Thyroid gland (tissue), 4 donors: ENCODE data around the gene KCNIP1. TPM values are rescaled to one million over a fixed set of nuclear protein-coding genes. Genes with fewer than 3 reads are reported as not detected.

Source experiments
- DNase-seq, 2 donors: peaks; one replicate each; pipeline ENCODE4 v3.0.0-alpha.2; 2019
- H3K27ac ChIP-seq, 3 donors: fragments of 200-600 bp; sonication (generic); 1 replicate in 2 of 3; 2 replicates in 1 of 3; pipeline ENCODE4 v1.5.1; 2016 to 2019; ENCODE audit warnings: mild to moderate bottlenecking in 1 of 3, moderate library complexity in 1 of 3
- H3K27me3 ChIP-seq: fragments of 200-600 bp; sonication (generic); one replicate; pipeline ENCODE4 v1.5.1; 2019
- H3K36me3 ChIP-seq, 2 donors: fragments of 200-600 bp; sonication (generic); one replicate each; pipeline ENCODE4 v1.5.1; 2016 to 2019
- H3K4me1 ChIP-seq, 2 donors: fragments of 200-600 bp; sonication (generic); one replicate each; pipeline ENCODE4 v1.5.1; 2017 to 2019
- H3K4me3 ChIP-seq, 3 donors: fragments of 200-600 bp; sonication (generic); replicated peaks in 1 of 3; 1 replicate in 2 of 3; 2 replicates in 1 of 3; pipeline ENCODE4 v1.5.1; 2016; ENCODE audit warnings: mild to moderate bottlenecking in 1 of 3
- H3K9me3 ChIP-seq: fragments of 200-600 bp; sonication (generic); one replicate; pipeline ENCODE4 v1.5.1; 2017
- POLR2A ChIP-seq, 2 donors: fragments of 450-650 bp; IDR thresholded peaks; one replicate each; pipeline ENCODE4 v1.6.1; 2017; ENCODE audit warnings: antibody characterized with exemption in 2 of 2, mild to moderate bottlenecking in 2 of 2, moderate library complexity in 1 of 2
- WGBS, 2 donors: methylation state at CpG; one replicate each; pipeline ENCODE4 v1.1.5; 2017; 5-methylcytosine and 5-hydroxymethylcytosine counted together
- intact Hi-C: fragments of 100-400 bp; cut with DNase I; formaldehyde crosslinking; loops from one replicate; pipeline ENCODE4 v1.15.1; 2023
- total RNA-seq, 4 donors: library from RNA; depleted of rRNA; stranded (reverse); fragments of >200 nt; gene quantifications; one replicate each; pipeline ENCODE4 v1.2.3, GENCODE V29; 2016
- TF ChIP-seq, protein P1 (sequence below), 6 experiments: fragments of 200-600 bp in 3 of 6; fragments of 450-650 bp in 3 of 6; sonication (generic) in 3 of 6; IDR thresholded peaks; one replicate each; pipeline ENCODE4 v1.5.1; 2016 to 2019; ENCODE audit warnings: antibody characterized with exemption in 6 of 6, mild to moderate bottlenecking in 2 of 6, inconsistent platforms in 1 of 6, moderate library complexity in 1 of 6

Gene KCNIP1
- total RNA-seq, 4 donors from 2014 or later, result 0.54 to 1.7 TPM; not detected in 2

DNA sequence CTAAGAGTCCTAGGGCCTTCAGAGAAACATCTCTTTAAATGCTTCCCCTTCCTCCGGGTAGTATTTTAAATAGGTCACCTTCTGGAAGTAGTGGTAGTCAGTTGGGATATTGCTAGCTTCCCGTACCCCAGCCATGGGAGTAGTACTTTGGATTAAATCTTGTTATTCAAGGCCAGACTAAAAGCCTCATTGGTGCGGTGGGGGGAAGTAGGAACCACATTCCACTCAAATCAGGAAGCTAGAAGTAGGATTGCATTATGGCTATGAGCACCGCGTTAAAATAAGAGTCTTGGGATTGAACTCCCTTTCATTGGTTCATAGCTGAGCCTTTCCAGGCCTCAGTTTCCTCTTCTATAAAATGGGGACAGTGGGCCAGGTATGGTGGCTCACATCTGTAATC, 6.7 kb downstream of the KCNIP1 start:
- intact Hi-C loops, result no loop called here
- Histone ChIP-seq H3K4me1 (no peaks in the 10 kb centered on the region), H3K27ac (no peak overlapping the region), H3K27me3 (no peaks in the 10 kb centered on the region), H3K4me3 (no peak overlapping the region), H3K9me3 (no peaks in the 10 kb centered on the region), H3K36me3 (no peaks in the 10 kb centered on the region)
- no peak for DNase-seq
- TF ChIP-seq POLR2A (IDR thresholded peaks at IDR 0.05), result no peak
- TF ChIP-seq, protein P1, sequence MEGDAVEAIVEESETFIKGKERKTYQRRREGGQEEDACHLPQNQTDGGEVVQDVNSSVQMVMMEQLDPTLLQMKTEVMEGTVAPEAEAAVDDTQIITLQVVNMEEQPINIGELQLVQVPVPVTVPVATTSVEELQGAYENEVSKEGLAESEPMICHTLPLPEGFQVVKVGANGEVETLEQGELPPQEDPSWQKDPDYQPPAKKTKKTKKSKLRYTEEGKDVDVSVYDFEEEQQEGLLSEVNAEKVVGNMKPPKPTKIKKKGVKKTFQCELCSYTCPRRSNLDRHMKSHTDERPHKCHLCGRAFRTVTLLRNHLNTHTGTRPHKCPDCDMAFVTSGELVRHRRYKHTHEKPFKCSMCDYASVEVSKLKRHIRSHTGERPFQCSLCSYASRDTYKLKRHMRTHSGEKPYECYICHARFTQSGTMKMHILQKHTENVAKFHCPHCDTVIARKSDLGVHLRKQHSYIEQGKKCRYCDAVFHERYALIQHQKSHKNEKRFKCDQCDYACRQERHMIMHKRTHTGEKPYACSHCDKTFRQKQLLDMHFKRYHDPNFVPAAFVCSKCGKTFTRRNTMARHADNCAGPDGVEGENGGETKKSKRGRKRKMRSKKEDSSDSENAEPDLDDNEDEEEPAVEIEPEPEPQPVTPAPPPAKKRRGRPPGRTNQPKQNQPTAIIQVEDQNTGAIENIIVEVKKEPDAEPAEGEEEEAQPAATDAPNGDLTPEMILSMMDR (IDR thresholded peaks at IDR 0.05), result no peak
- 83 to 95% methylated on average over 5 of the region's 5 CpGs for WGBS, 2 donors

DNA sequence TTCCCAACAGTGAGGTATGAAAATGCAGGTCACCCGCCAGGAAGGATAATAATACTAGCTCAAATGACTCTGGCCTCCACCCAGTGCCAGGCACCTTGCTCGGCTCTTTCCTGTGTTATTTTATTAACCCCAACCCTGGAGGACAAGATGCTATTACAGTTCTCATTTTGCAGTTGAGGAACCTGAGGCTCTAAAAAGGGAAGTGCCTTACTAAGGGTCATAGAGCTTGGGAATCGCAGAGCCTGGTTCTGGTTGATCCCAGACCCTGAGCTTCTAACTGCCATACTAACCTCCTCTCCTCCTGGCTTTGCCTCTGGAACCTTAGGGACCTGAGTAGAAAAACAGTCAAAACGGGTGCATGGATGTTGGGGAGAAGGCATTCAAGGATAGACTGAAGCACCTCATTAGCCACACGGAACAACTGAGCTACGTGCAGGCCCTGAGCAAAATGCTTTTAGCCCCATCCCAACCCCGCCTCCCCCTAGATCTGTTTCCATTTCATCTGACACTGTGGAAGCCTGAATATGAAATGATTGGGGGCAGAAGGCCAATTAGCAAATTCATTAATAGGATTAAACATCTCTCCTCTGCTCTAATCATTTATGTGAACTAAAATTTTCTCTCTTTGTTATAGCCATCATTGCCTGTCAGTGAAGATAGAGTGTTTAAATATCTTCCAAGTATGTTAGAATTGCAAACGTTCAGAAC, 7.9 kb downstream of the KCNIP1 start:
- H3K4me3 ChIP-seq, result no peak overlapping the region
- 84 to 85% methylated on average over 8 of the region's 8 CpGs for WGBS, 2 donors
- no peaks in the 10 kb centered on the region for H3K27me3 ChIP-seq
- no peaks in the 10 kb centered on the region for H3K4me1 ChIP-seq
- H3K27ac ChIP-seq, result no peak overlapping the region
- TF ChIP-seq, protein P1 (IDR thresholded peaks at IDR 0.05), result no peak
- TF ChIP-seq POLR2A (IDR thresholded peaks at IDR 0.05), result no peak
- DNase-seq, result no peak
- H3K36me3 ChIP-seq, result no peaks in the 10 kb centered on the region
- intact Hi-C loops, result no loop called here
- no peaks in the 10 kb centered on the region for H3K9me3 ChIP-seq

DNA sequence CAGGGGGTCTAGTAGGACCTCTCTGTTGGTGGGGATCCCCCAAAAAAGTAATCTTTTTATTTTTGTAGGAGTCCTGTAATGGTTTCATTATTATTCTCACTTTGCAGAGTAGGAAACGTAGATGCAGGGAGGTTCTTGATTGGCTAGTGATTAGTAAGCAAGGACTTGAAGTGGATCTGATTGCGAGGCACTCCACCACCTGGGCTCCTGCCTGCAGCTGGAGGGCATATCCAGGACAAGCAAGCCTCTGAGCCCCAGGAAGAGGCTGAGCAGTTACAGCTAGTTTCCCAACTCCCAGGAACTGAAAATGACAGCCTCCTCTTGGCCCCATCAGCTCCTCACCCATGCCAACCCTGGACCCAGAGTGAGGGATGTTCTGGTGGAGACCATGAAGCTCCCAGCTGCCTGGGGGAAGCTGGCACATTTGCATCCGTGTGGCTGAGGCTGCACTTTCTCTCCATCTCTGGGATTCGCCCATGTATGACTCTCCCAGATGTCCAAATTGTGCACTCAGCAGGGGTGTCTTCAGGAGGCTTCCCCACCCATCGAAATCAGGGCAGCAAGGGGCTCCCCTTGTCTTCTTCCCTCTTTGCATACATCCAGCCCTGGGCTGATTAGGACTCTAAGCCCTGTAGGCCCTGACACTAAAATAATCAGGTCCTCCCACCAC, 10.2 kb downstream of the KCNIP1 start:
- Histone ChIP-seq H3K4me1 (no peaks in the 10 kb centered on the region), H3K27me3 (no peaks in the 10 kb centered on the region), H3K27ac (no peak overlapping the region), H3K9me3 (no peaks in the 10 kb centered on the region), H3K4me3 (no peak overlapping the region), H3K36me3 (no peaks in the 10 kb centered on the region)
- intact Hi-C loops, result no loop called here
- DNase-seq, result no peak
- 76 to 84% methylated on average over 4 to 5 of the region's 5 CpGs for WGBS, 2 donors
- TF ChIP-seq POLR2A (IDR thresholded peaks at IDR 0.05), result no peak
- TF ChIP-seq, protein P1 (IDR thresholded peaks at IDR 0.05), result no peak

DNA sequence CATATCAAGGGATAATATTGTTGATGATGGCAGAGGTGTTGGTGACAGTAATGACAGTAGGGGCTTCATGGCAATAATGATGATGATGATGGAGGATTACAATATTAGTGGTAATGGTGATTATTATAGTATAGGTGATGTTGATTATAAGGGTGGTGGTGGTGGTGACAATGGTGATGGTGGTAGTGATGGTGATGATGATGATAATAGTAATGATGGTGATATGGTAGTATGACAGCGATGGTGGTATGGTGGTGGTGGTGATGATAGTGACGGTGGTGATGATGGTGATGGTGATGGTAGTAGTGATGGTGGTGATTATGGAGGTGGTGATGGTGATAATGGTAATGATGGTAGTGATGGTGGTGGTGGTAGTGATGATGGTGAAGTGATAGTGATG, 13.6 kb downstream of the KCNIP1 start:
- DNase-seq, result no peak
- Histone ChIP-seq H3K4me1 (peaks cover 3 to 5% of the 10 kb centered on the region in 2 donors), H3K27ac (no peak overlapping the region), H3K36me3 (no peaks in the 10 kb centered on the region), H3K4me3 (no peak overlapping the region), H3K9me3 (no peaks in the 10 kb centered on the region), H3K27me3 (no peaks in the 10 kb centered on the region)
- TF ChIP-seq, protein P1 (IDR thresholded peaks at IDR 0.05), result no peak
- no peak for TF ChIP-seq POLR2A (IDR thresholded peaks at IDR 0.05)
- intact Hi-C loops, result no loop called here
- WGBS, 2 donors, result 95 to 96% methylated on average over 2 of the region's 2 CpGs

DNA sequence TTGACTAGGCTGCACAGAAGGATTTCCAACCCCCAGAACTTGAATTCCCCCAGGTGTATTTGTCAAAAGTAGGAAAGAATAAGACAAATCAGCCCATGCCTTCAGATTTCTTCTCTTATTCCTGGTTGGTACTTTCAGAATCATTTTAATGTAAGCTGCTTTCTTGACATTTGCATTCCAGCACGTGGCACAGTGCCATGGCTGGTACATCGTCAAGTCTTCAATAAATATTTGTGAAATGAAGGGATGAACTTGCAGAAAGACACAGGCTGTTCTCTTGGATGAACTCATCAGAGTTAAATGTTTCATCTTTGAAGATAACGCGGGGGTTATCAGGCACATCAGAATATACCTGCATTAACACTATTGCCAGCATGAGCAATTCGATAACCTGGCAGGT, 14.5 kb downstream of the KCNIP1 start:
- Histone ChIP-seq H3K27me3 (no peaks in the 10 kb centered on the region), H3K27ac (no peak overlapping the region), H3K36me3 (no peaks in the 10 kb centered on the region), H3K4me1 (peaks cover 11 to 13% of the 10 kb centered on the region in 2 donors), H3K4me3 (no peak overlapping the region), H3K9me3 (no peaks in the 10 kb centered on the region)
- DNase-seq, result no peak
- WGBS, 2 donors, result 78 to 88% methylated on average over 5 of the region's 5 CpGs
- intact Hi-C loops, result no loop called here
- TF ChIP-seq, protein P1 (IDR thresholded peaks at IDR 0.05), result no peak
- TF ChIP-seq POLR2A (IDR thresholded peaks at IDR 0.05), result no peak
